ENCODE measurements around the gene RXRA.

- no peak for TF ChIP-seq CTCF (IDR thresholded peaks at IDR 0.05)
- TF ChIP-seq EZH2 (IDR thresholded peaks at IDR 0.05; ENCODE audit: borderline replicate concordance, insufficient read depth, low read depth, low read length, poor library complexity, severe bottlenecking), result no peak
These were observed 4.3 kb downstream of the RXRA start for GRCh38 chr9:134330590-134330989.
